GM12801 (cell line): Measurements from ENCODE around the gene HMGCR.

Source experiments
- TF ChIP-seq, protein P1 (sequence below): IDR thresholded peaks from one replicate; pipeline ENCODE4 v1.5.1; 2011; ENCODE audit warnings: control low read depth; ENCODE audit not compliant: insufficient read length; ENCODE audit errors: extremely low read depth

HMGCR gene

DNA sequence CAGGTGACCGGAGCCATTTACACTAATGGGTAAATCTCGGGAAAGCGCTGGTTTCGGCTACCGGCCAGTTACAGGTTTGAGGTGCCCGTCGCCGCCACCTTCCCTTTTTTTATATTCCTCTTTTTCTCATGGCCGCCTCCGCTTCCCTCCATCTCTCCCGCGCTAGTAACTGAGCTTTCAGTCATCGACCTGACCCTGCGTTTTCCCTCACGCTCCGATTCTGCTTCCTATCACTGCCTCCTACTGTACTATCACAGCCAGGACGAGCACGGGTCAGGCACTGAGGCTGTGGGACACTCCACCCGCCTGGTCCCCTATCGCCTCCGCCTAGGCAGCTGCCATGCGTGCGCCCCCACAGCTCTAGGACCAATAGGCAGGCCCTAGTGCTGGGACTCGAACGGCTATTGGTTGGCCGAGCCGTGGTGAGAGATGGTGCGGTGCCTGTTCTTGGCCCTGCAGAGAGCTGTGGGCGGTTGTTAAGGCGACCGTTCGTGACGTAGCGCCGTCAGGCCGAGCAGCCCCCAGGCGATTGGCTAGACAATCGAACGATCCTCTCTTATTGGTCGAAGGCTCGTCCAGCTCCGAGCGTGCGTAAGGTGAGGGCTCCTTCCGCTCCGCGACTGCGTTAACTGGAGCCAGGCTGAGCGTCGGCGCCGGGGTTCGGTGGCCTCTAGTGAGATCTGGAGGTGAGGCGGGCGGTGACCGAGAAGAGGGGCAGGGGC is at the start of gene HMGCR:
HMGCR (plus strand) TSS at position 606 of the 722 bp plus-strand sequence. CDS start 5,386 bp downstream, outside the sequence.
- TF ChIP-seq, protein P1, sequence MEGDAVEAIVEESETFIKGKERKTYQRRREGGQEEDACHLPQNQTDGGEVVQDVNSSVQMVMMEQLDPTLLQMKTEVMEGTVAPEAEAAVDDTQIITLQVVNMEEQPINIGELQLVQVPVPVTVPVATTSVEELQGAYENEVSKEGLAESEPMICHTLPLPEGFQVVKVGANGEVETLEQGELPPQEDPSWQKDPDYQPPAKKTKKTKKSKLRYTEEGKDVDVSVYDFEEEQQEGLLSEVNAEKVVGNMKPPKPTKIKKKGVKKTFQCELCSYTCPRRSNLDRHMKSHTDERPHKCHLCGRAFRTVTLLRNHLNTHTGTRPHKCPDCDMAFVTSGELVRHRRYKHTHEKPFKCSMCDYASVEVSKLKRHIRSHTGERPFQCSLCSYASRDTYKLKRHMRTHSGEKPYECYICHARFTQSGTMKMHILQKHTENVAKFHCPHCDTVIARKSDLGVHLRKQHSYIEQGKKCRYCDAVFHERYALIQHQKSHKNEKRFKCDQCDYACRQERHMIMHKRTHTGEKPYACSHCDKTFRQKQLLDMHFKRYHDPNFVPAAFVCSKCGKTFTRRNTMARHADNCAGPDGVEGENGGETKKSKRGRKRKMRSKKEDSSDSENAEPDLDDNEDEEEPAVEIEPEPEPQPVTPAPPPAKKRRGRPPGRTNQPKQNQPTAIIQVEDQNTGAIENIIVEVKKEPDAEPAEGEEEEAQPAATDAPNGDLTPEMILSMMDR: no peak

DNA sequence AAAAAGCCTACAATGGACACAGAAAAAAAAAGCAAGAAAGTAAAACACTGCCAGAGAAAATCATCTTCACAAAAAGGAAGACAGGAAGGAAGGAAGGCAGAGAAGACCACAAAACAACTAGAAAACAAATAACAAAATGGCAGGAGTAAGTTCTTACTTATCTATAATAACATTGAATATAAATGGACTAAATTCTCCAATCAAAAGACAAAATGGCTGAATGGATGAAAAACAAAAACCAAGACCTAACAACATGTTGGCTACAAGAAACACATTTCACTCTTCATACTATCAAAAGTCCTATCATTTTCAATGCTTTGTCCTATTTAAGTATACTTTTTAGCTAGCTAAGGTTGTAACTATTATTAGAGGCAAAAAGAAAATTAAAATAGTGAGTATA is 36.9 kb upstream of the HMGCR start:
- TF ChIP-seq, protein P1: no peak

GRCh38 chr5:75303419-75303818 is 33.6 kb upstream of the HMGCR start:
- TF ChIP-seq, protein P1: no peak

GRCh38 chr5:75306746-75307145 is 30.3 kb upstream of the HMGCR start:
- TF ChIP-seq, protein P1: no peak

- TF ChIP-seq, protein P1: no peak
These were observed 26.8 kb upstream of the HMGCR start for GRCh38 chr5:75310212-75310611.

DNA sequence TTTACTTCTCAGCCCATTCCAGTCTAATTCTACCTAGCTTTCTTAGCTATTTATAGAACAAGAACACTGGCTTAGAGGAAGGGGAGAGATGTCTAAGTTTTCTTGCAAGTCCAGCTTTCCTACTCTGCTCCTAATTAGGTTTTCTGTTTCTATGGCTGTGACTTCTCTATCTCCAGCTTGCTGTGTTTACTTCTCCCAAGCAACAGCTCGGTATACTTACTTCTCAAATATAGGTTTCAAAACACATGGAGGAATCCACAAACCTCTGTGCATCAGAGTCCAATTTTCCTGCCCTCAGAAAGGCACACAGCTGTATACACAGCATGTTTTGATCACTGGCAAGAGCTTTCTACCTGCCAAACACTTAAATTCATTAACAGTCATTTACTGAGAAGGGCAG is 17.4 kb upstream of the HMGCR start:
- TF ChIP-seq, protein P1: no peak

- TF ChIP-seq, protein P1: no peak
These were observed 16.6 kb upstream of the HMGCR start for GRCh38 chr5:75320371-75320770.

DNA sequence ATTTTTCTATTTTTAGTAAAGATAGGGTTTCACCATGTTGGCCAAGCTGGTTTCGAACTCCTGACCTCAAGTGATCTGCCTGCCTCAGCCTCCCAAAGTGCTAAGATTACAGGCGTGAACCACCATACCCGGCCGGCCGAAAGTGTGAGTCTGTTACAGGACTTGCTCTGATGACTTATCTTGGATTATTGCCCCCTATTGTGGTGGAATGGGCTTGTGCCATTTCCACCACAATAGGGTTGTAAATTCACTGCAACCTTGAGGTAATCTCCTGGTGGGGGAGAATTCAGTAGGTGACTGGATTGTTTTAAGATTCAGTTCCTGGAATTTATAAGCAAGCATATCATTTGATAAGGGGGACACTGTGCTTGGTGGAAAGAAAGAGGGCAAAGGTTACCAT is 15.0 kb upstream of the HMGCR start:
- TF ChIP-seq, protein P1: no peak
